Measurements from ENCODE around the gene TBCCD1. TPM values are rescaled to one million over a fixed set of nuclear protein-coding genes. Genes with fewer than 3 reads are reported as not detected.
A peak's percentile ranks its signal among the peaks of the same experiment; 100 is the strongest.
"Not testable (repeated sequence)": the region's sequence is repeated elsewhere in the genome, so short reads cannot be mapped to it uniquely, and the experiment has no call there.

Gene TBCCD1
- total RNA-seq, 2 experiments from 2014 or later: 16.6 to 17.5 TPM

- H3K27me3 Mint-ChIP-seq: peaks cover 4% of the 10 kb centered on the region
- peaks cover 22% of the 10 kb centered on the region for H3K4me1 Mint-ChIP-seq
Observed at GRCh38 chr3:186506191-186506739, 60.9 kb downstream of the TBCCD1 start.

GRCh38 chr3:186502966-186503712, 64.0 kb downstream of the TBCCD1 start:
- Mint-ChIP-seq H3K4me3 (peak overlapping the region; percentile 59), H3K36me3 (peaks cover 3% of the 10 kb centered on the region), H3K4me1 (peaks cover 12% of the 10 kb centered on the region), H3K27me3 (peaks cover 17% of the 10 kb centered on the region), H3K9me3 (ENCODE audit: low read depth) (no peaks in the 10 kb centered on the region), H3K27ac (peak overlapping the region; percentile 50)
- DNase-seq: no peak
- peak; percentile 63 for ATAC-seq
- CTCF ChIA-PET: no interaction called here

More at GRCh38 chr3:186506191-186506739, 60.9 kb downstream of the TBCCD1 start:
- Mint-ChIP-seq H3K9me3 (ENCODE audit: low read depth) (no peaks in the 10 kb centered on the region), H3K4me3 (no peak overlapping the region), H3K36me3 (no peaks in the 10 kb centered on the region), H3K27ac (no peak overlapping the region)
- CTCF ChIA-PET: no interaction called here
- no peak for ATAC-seq
- DNase-seq: no peak

GRCh38 chr3:186502138-186502948, 64.8 kb downstream of the TBCCD1 start:
- H3K36me3 Mint-ChIP-seq: peaks cover 3% of the 10 kb centered on the region
- ATAC-seq: peak; percentile 88
- peak; percentile 66 for DNase-seq
- peak overlapping the region; percentile 59 for H3K4me3 Mint-ChIP-seq
- H3K4me1 Mint-ChIP-seq: peaks cover 12% of the 10 kb centered on the region
- peaks cover 17% of the 10 kb centered on the region for H3K27me3 Mint-ChIP-seq
- peak overlapping the region; percentile 50 for H3K27ac Mint-ChIP-seq
- H3K9me3 Mint-ChIP-seq (ENCODE audit: low read depth): no peaks in the 10 kb centered on the region
- CTCF ChIA-PET: no interaction called here

- CTCF ChIA-PET; H3K4me3 Mint-ChIP-seq; H3K36me3 Mint-ChIP-seq; DNase-seq; H3K27ac Mint-ChIP-seq; H3K9me3 Mint-ChIP-seq (ENCODE audit: low read depth); ATAC-seq: not testable (repeated sequence)
- Mint-ChIP-seq H3K27me3 (peaks cover 13% of the 10 kb centered on the region), H3K4me1 (peaks cover 12% of the 10 kb centered on the region)
Observed at GRCh38 chr3:186499949-186500348, 67.2 kb downstream of the TBCCD1 start.

DNA sequence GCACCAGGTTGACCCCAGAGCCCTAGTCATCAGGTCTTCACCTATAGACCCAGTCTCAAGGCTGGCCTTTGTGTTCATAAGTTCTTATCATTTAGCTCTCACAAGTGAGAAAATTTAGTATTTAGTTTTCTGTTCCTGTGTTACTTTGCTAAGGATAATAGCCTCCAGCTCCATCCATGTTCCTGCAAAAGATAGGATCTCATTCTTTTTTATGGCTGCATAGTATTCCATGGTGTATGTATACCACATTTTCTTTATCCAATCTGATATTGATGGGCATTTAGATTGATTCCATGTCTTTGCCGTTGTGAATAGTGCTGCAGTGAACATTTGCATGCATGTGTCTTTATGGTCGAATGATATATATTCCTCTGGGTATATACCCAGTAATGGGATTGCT, 69.1 kb downstream of the TBCCD1 start:
- DNase-seq; H3K4me1 Mint-ChIP-seq; H3K9me3 Mint-ChIP-seq (ENCODE audit: low read depth); H3K27ac Mint-ChIP-seq; ATAC-seq; H3K36me3 Mint-ChIP-seq; H3K4me3 Mint-ChIP-seq: not testable (repeated sequence)
- H3K27me3 Mint-ChIP-seq: peaks cover 15% of the 10 kb centered on the region
- CTCF ChIA-PET: interaction anchor here (1.3 to 1.5 kb wide), 2 partner anchors 38 to 42 kb away, joined by 3 read pairs; no protein-coding TSS in a partner anchor

GRCh38 chr3:186497608-186498007, 69.5 kb downstream of the TBCCD1 start:
- no peaks in the 10 kb centered on the region for H3K9me3 Mint-ChIP-seq (ENCODE audit: low read depth)

DNA sequence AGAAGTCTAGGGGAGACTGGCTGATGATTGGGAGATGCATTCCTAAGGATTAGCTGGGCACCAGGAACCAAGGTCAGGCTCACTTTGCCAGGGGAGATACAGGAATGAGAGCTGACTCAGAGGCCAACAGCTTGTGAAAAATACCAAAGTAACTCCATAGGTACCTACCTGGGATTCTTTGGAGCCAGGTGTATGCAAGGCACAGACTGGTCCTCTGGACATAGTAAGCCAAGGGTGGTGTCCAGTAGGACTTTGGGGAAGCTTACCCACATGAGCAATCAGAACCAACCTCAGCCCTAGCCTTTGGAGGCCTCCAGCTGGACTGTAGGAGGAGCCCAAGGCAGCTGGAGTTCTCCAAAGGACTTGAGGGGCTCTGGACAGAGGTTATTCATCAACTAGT, 70.5 kb downstream of the TBCCD1 start:
- Mint-ChIP-seq H3K9me3 (ENCODE audit: low read depth) (no peaks in the 10 kb centered on the region), H3K27me3 (peaks cover 23% of the 10 kb centered on the region), H3K4me1 (no peaks in the 10 kb centered on the region), H3K36me3 (peaks cover 3% of the 10 kb centered on the region), H3K27ac (no peak overlapping the region), H3K4me3 (no peak overlapping the region)
- no peak for DNase-seq
- CTCF ChIA-PET: no interaction called here
- no peak for ATAC-seq

More at GRCh38 chr3:186497608-186498007, 69.5 kb downstream of the TBCCD1 start:
- no peak overlapping the region for H3K4me3 Mint-ChIP-seq
- H3K4me1 Mint-ChIP-seq: peaks cover 2% of the 10 kb centered on the region
- peaks cover 18% of the 10 kb centered on the region for H3K27me3 Mint-ChIP-seq
- no peak overlapping the region for H3K27ac Mint-ChIP-seq
- peaks cover 3% of the 10 kb centered on the region for H3K36me3 Mint-ChIP-seq
- DNase-seq: no peak
- no peak for ATAC-seq
- CTCF ChIA-PET: interaction anchor here (1.3 to 1.5 kb wide), 2 partner anchors 39 to 43 kb away, joined by 3 read pairs; no protein-coding TSS in a partner anchor

Other genes with a start within 250 kb of the TBCCD1 start
- gene DGKG, start 205.1 kb downstream of the TBCCD1 start, total RNA-seq: under 1 TPM; 0.20 to 0.66 TPM
- 1 to 10 TPM; 3.8 to 4.7 TPM for gene CRYGS, start 23.0 kb downstream of the TBCCD1 start, total RNA-seq
- 10 to 100 TPM; 48.6 to 61.3 TPM for gene DNAJB11, start 3.4 kb upstream of the TBCCD1 start, total RNA-seq
- not detected for gene AHSG, start 45.7 kb upstream of the TBCCD1 start, total RNA-seq
- not detected for gene FETUB, start 73.1 kb upstream of the TBCCD1 start, total RNA-seq
- not detected for gene HRG, start 98.7 kb upstream of the TBCCD1 start, total RNA-seq
- not detected for gene KNG1, start 150.0 kb upstream of the TBCCD1 start, total RNA-seq
- 100 to 1,000 TPM; 374 to 441 TPM for gene EIF4A2, start 216.2 kb upstream of the TBCCD1 start, total RNA-seq
- gene RFC4, start 239.1 kb upstream of the TBCCD1 start, total RNA-seq: 100 to 1,000 TPM; 111 to 114 TPM

Data from activated CD8-positive, alpha-beta memory T cell treated with anti-CD3 and anti-CD28 coated beads, Interleukin-2, amount 10 ng/mL, durations not matched to agents 7 days and 5 days (primary cell).